ENCODE results near the gene IL1RAPL1. TPM values are rescaled to one million over a fixed set of nuclear protein-coding genes. Genes with fewer than 3 reads are reported as not detected.

Gene IL1RAPL1
- total RNA-seq, 1 experiment from 2014 or later = not detected

- no TSS peak for BruUV-seq (replicated peaks)
- Mint-ChIP-seq H3K9me3 (ENCODE audit: low read depth, unreplicated experiment) (no peaks in the 10 kb centered on the region), H3K27me3 (ENCODE audit: unreplicated experiment) (no peaks in the 10 kb centered on the region), H3K4me3 (ENCODE audit: low read depth, unreplicated experiment) (no peak overlapping the region), H3K4me1 (ENCODE audit: low read depth, unreplicated experiment) (peaks cover 13% of the 10 kb centered on the region), H3K36me3 (ENCODE audit: insufficient read depth, unreplicated experiment) (no peaks in the 10 kb centered on the region), H3K27ac (ENCODE audit: unreplicated experiment) (no peak overlapping the region)
- DNase-seq = no peak
- intact Hi-C loops (cut with micrococcal nuclease; ENCODE audit: unreplicated experiment) = no loop called here
- CTCF ChIA-PET = no interaction called here
- TF ChIP-seq, protein P1, sequence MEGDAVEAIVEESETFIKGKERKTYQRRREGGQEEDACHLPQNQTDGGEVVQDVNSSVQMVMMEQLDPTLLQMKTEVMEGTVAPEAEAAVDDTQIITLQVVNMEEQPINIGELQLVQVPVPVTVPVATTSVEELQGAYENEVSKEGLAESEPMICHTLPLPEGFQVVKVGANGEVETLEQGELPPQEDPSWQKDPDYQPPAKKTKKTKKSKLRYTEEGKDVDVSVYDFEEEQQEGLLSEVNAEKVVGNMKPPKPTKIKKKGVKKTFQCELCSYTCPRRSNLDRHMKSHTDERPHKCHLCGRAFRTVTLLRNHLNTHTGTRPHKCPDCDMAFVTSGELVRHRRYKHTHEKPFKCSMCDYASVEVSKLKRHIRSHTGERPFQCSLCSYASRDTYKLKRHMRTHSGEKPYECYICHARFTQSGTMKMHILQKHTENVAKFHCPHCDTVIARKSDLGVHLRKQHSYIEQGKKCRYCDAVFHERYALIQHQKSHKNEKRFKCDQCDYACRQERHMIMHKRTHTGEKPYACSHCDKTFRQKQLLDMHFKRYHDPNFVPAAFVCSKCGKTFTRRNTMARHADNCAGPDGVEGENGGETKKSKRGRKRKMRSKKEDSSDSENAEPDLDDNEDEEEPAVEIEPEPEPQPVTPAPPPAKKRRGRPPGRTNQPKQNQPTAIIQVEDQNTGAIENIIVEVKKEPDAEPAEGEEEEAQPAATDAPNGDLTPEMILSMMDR (IDR thresholded peaks at IDR 0.05; ENCODE audit: unreplicated experiment) = no peak
Observed at GRCh38 chrX:29490606-29491005, 903.4 kb downstream of the IL1RAPL1 start.

GRCh38 chrX:29491659-29492058 lies 904.4 kb downstream of the IL1RAPL1 start:
- DNase-seq = no peak
- CTCF ChIA-PET = no interaction called here
- no peaks in the 10 kb centered on the region for H3K27me3 Mint-ChIP-seq (ENCODE audit: unreplicated experiment)
- H3K4me3 Mint-ChIP-seq (ENCODE audit: low read depth, unreplicated experiment) = no peak overlapping the region
- no TSS peak for BruUV-seq (replicated peaks)
- no peaks in the 10 kb centered on the region for H3K36me3 Mint-ChIP-seq (ENCODE audit: insufficient read depth, unreplicated experiment)
- no peaks in the 10 kb centered on the region for H3K9me3 Mint-ChIP-seq (ENCODE audit: low read depth, unreplicated experiment)
- no peak overlapping the region for H3K27ac Mint-ChIP-seq (ENCODE audit: unreplicated experiment)
- intact Hi-C loops (cut with micrococcal nuclease; ENCODE audit: unreplicated experiment) = no loop called here
- H3K4me1 Mint-ChIP-seq (ENCODE audit: low read depth, unreplicated experiment) = peaks cover 13% of the 10 kb centered on the region
- TF ChIP-seq, protein P1 (IDR thresholded peaks at IDR 0.05; ENCODE audit: unreplicated experiment) = no peak

DNA sequence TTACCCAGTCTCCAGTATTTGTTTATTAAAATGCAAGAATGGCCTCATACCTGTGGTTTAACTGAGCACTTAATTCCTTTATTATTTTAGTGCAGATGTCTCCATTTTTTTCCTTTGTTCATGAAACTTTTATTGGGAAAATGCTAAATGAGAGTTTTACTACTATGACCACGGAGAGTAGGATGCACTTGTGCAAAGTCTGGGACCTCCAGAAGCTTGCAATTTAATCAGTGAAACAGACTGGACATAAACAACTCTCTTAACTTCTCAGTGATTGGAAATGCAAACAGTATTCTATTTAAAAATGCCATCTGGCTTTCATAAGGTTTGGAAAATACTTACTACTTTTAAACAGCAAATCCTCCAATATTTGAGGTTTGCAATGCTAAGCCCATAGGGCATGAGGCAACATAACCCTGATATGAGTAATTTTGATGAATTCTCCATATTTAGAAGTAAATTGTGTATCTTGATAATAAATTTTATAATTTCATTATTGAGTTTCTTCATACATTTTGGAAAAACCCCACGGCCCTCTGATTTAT lies 909.5 kb downstream of the IL1RAPL1 start:
- H3K4me1 Mint-ChIP-seq (ENCODE audit: low read depth, unreplicated experiment) = no peaks in the 10 kb centered on the region
- H3K4me3 Mint-ChIP-seq (ENCODE audit: low read depth, unreplicated experiment) = no peak overlapping the region
- no peaks in the 10 kb centered on the region for H3K27me3 Mint-ChIP-seq (ENCODE audit: unreplicated experiment)
- intact Hi-C loops (cut with micrococcal nuclease; ENCODE audit: unreplicated experiment) = no loop called here
- BruUV-seq (replicated peaks) = no TSS peak
- H3K27ac Mint-ChIP-seq (ENCODE audit: unreplicated experiment) = no peak overlapping the region
- DNase-seq = no peak
- no peaks in the 10 kb centered on the region for H3K36me3 Mint-ChIP-seq (ENCODE audit: insufficient read depth, unreplicated experiment)
- H3K9me3 Mint-ChIP-seq (ENCODE audit: low read depth, unreplicated experiment) = no peaks in the 10 kb centered on the region
- TF ChIP-seq, protein P1 (IDR thresholded peaks at IDR 0.05; ENCODE audit: unreplicated experiment) = no peak
- CTCF ChIA-PET = no interaction called here

- intact Hi-C loops (cut with micrococcal nuclease; ENCODE audit: unreplicated experiment) = no loop called here
- Mint-ChIP-seq H3K27ac (ENCODE audit: unreplicated experiment) (no peak overlapping the region), H3K36me3 (ENCODE audit: insufficient read depth, unreplicated experiment) (no peaks in the 10 kb centered on the region), H3K9me3 (ENCODE audit: low read depth, unreplicated experiment) (peaks cover 3% of the 10 kb centered on the region), H3K4me3 (ENCODE audit: low read depth, unreplicated experiment) (no peak overlapping the region), H3K27me3 (ENCODE audit: unreplicated experiment) (no peaks in the 10 kb centered on the region), H3K4me1 (ENCODE audit: low read depth, unreplicated experiment) (no peaks in the 10 kb centered on the region)
- CTCF ChIA-PET = no interaction called here
- DNase-seq = no peak
- TF ChIP-seq, protein P1 (IDR thresholded peaks at IDR 0.05; ENCODE audit: unreplicated experiment) = no peak
- BruUV-seq (replicated peaks) = no TSS peak
Observed at GRCh38 chrX:29506729-29507128, 919.5 kb downstream of the IL1RAPL1 start.
